DND-41 (cell line): ENCODE results near the gene MMADHC.

ENCODE experiments used
- CTCF ChIP-seq: IDR thresholded peaks from 2 replicates; pipeline ENCODE4 v1.5.1; 2012; ENCODE audit warnings: borderline replicate concordance, low read length, moderate library complexity, mild to moderate bottlenecking; ENCODE audit not compliant: poor library complexity, severe bottlenecking; ENCODE audit errors: extremely low read depth
- EZH2 ChIP-seq: IDR thresholded peaks from 3 replicates; pipeline ENCODE4 v1.6.1; 2012; ENCODE audit warnings: borderline replicate concordance, low read depth, mild to moderate bottlenecking, moderate library complexity, low read length, inconsistent platforms; ENCODE audit not compliant: severe bottlenecking

DNA sequence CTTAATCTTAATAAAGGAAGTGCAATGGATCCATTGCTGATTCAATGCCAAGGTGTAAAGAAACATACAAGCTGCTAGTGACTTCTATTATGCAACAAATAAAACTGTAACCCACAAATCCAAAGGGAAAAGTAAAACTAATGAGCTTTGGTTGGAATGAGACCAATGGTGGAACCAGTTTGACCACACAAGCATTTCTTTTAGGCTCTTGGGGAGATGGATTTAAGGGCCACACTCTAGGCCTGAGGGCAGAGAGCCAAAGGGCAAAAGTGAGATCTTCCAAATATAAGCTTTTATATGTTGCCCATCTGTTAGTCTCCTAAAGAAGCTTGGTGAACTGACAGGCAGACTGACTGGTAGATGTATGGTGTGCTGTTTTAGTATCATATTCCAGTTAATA lies 41.5 kb upstream of the MMADHC start:
- TF ChIP-seq CTCF (no peak), EZH2 (no peak)
